Amygdala (tissue), 56 donors: ENCODE results near the gene NPEPL1.

Experiments used
- DNase-seq, 56 donors: peaks; one replicate each; lab custom pipeline; 2025; lab: John Stamatoyannopoulos, UW

Gene NPEPL1

GRCh38 chr20:58711266-58712051 is 18.9 kb downstream of the NPEPL1 start:
- DNase-seq: no peak

- DNase-seq: no peak
Measured at GRCh38 chr20:58712151-58712791, 19.7 kb downstream of the NPEPL1 start.

GRCh38 chr20:58712806-58713731 is 20.5 kb downstream of the NPEPL1 start:
- DNase-seq: no peak

GRCh38 chr20:58713801-58714339 is 21.3 kb downstream of the NPEPL1 start:
- DNase-seq: no peak

- DNase-seq: no peak
Measured at GRCh38 chr20:58714340-58714922, 21.8 kb downstream of the NPEPL1 start.

GRCh38 chr20:58714923-58715351 is 22.3 kb downstream of the NPEPL1 start:
- no peak for DNase-seq

GRCh38 chr20:58715391-58715800 is 22.8 kb downstream of the NPEPL1 start:
- no peak for DNase-seq

- no peak for DNase-seq
Measured at GRCh38 chr20:58715801-58716475, 23.3 kb downstream of the NPEPL1 start.

- peak in 3 of 56 donors; percentile 16 to 29 (median 27) for DNase-seq
Measured at GRCh38 chr20:58716476-58717277, 24.1 kb downstream of the NPEPL1 start.

- DNase-seq: no peak
Measured at GRCh38 chr20:58717278-58718091, 24.9 kb downstream of the NPEPL1 start.

- DNase-seq: no peak
Measured at GRCh38 chr20:58718121-58718563, 25.5 kb downstream of the NPEPL1 start.

- peak in 1 of 56 donors; percentile 47 for DNase-seq
Measured at GRCh38 chr20:58718729-58719128, 26.1 kb downstream of the NPEPL1 start.

GRCh38 chr20:58719258-58719657 is 26.7 kb downstream of the NPEPL1 start:
- DNase-seq: peak in 11 of 56 donors; percentile 17 to 63 (median 39)

GRCh38 chr20:58719971-58720371 is 27.4 kb downstream of the NPEPL1 start:
- no peak for DNase-seq

- no peak for DNase-seq
Measured at GRCh38 chr20:58720890-58721289, 28.3 kb downstream of the NPEPL1 start.

GRCh38 chr20:58721951-58722778 is 29.6 kb downstream of the NPEPL1 start:
- DNase-seq: no peak
